RWPE1 (cell line): ENCODE data around the gene VPS45.
A peak's percentile ranks its signal among the peaks of the same experiment; 100 is the strongest.

Experiments
- CTCF ChIA-PET: fragments of 350-600 bp; sonication (Branson Sonifier 250); formaldehyde crosslinking; extraction: SDS; loops from one replicate; lab custom pipeline; 2021; lab: Yijun Ruan, JAX
- POLR2A ChIA-PET: fragments of 400-600 bp; formaldehyde crosslinking; extraction: SDS; loops from one replicate; lab custom pipeline; 2020; ENCODE audit warnings: antibody characterized with exemption; ENCODE audit not compliant: low non-redundant PET; lab: Yijun Ruan, JAX
- DNase-seq: peaks from one replicate; pipeline ENCODE4 v3.0.0; 2012; ENCODE audit warnings: low spot score
- H3K27ac ChIP-seq: fragments of 450-650 bp; 2 replicates; pipeline ENCODE4 v1.5.1; 2017
- TF ChIP-seq, protein P1 (sequence below): fragments of 450-650 bp; conservative IDR thresholded peaks from 2 replicates; pipeline ENCODE4 v1.5.1; 2017; ENCODE audit warnings: low read depth, mild to moderate bottlenecking

Gene VPS45

DNA sequence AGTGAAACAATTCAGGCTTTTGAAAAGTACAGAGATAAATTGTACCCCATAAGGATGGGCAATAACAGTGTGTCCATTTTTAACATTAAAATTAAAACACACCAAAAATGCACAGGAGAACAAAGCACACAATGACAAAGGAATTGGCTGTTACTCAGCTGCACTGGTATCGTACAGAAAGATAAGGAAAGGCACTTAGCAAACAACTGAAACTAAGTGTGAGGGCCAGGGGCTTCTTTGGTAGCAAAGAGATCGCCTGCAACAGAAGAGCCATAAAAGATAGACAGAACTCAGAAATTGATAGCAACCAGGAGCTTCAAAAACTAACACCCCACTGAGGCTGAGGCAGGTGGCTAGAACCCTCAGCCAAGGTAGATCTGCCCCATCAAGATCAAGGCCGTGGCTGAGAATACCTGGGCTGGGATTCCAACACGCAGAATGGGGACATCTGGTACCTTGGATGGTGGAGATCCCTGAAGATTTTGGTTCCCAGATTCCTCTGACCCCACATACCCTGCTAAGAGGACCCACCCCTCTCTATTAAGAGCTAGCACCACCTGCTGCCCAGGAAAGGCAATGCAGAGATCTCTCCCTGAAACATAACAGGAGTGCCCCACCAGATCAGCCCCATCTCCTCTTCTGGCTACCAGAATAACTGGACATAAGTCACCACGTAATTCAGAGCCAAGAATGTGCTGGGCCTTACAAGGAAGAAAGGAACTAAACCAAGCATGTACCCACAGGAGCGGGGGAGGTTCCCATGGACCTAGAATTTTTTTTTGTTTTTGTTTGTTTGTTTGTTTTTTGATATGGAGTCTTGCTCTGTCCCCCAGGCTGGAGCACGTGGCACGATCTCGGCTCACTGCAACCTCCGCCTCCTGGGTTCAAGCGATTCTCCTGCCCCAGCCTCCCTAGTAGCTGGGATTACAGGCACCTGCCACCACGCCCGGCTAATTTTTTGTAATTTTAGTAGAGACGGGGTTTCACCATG is 98.3 kb downstream of the VPS45 start:
- ChIA-PET POLR2A (no interaction called here), CTCF (interaction anchor here (0.5 to 1.1 kb wide), 5 partner anchors 21 to 434 kb away, joined by 3 to 4 read pairs (median 3); no protein-coding TSS in a partner anchor)
- TF ChIP-seq, protein P1, sequence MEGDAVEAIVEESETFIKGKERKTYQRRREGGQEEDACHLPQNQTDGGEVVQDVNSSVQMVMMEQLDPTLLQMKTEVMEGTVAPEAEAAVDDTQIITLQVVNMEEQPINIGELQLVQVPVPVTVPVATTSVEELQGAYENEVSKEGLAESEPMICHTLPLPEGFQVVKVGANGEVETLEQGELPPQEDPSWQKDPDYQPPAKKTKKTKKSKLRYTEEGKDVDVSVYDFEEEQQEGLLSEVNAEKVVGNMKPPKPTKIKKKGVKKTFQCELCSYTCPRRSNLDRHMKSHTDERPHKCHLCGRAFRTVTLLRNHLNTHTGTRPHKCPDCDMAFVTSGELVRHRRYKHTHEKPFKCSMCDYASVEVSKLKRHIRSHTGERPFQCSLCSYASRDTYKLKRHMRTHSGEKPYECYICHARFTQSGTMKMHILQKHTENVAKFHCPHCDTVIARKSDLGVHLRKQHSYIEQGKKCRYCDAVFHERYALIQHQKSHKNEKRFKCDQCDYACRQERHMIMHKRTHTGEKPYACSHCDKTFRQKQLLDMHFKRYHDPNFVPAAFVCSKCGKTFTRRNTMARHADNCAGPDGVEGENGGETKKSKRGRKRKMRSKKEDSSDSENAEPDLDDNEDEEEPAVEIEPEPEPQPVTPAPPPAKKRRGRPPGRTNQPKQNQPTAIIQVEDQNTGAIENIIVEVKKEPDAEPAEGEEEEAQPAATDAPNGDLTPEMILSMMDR: peak; percentile 45
- peak; percentile 24 for DNase-seq
- no peak overlapping the region for H3K27ac ChIP-seq

DNA sequence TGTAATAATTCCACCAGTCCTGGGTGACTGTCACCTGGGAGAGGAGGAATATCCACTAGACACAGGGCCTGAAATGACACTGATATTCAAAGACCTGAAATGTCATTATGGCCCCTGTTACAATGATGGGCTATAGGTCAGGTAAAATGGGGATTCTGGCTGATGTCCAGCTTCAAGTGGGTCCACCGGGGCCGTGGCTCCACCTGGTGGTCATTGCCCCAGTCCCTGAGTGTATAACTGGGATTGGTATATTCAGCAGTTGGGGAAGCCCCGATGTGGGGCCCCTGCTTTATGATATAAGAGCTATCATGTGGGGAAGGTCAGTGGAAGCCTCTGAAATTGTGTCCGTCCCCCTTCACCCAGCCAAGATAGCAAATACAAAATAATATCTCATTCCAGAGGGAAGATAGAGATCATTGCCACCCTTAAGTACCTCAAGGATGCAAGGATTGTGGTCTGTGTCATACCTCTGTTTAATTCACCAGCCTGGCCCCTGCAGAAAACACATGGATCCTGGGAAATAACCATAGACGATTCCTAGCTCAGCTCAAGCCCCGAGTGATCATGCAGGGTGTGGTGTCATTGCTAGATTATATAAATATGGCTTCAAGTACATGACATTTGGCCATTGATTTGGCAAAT is 101.5 kb downstream of the VPS45 start:
- CTCF ChIA-PET: interaction anchor here (0.6 to 1.5 kb wide), 11 partner anchors 10 to 278 kb away, joined by 3 to 7 read pairs (median 4); no protein-coding TSS in a partner anchor
- DNase-seq: peak; percentile 80
- H3K27ac ChIP-seq: no peak overlapping the region
- POLR2A ChIA-PET: no interaction called here
- TF ChIP-seq, protein P1: peak; percentile 80

DNA sequence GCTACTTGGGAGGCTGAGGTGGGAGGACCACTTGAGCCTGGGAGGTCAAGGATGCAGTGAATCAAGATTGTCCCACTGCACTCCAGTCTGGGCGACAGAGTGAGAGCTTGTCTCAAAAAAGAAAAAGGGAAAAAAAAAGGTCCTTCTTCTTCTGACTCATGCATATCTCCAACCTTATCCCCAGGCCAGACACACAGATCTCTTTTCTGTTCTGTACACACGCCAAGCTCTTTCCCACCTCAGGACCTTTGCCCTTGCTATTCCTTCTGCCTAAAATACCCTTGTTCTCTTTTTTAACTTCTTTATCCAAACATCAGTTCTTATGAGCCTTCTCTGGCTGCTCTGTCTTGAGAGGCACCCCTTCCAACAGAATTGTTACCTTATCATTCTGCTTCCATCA is 104.2 kb downstream of the VPS45 start:
- TF ChIP-seq, protein P1: no peak
- POLR2A ChIA-PET: no interaction called here
- no peak for DNase-seq
- no peak overlapping the region for H3K27ac ChIP-seq
- CTCF ChIA-PET: interaction anchor here (0.6 kb wide), 1 partner anchor 27 kb away, joined by 4 read pairs; no protein-coding TSS in a partner anchor

DNA sequence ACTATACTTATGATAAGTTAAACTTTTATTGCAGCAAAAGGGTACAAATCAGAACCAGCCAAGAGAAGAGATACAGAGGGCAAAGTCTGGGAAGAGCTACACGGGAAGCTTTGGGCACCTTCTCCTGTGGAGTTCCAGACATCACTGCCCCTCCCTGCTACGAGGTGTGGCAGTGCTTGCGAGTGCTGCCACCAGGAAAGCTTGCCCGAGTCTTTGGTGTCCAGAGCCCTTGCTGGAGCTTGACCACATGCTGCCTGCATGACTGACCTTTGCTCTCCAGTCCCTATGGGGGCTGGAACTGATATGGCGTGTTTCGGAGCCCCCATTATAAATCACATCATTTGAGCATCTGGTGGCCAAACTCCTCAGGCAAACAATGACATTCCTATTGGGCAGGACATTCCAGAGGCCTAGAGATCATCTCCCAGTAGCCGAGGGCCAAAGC is 105.6 kb downstream of the VPS45 start:
- TF ChIP-seq, protein P1: no peak
- DNase-seq: no peak

DNA sequence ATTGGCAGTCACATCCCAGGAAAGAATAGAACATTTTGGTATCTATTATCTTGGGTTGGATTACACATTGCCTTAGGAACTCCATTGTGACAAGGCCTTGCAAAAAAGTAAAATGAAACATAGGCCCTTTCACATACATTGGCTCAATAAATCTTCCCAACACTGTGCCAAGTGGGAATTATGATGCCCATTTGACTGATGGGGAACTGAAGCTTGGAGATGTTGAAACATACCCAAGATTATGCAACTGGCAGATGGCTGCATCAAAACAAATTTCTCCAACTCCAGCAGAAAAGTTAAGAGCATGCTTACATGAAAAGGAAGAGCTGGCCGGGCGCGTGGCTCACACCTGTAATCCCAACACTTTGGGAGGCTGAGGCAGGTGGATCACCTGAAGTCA is 109.0 kb downstream of the VPS45 start:
- ChIA-PET CTCF (interaction anchor here (0.6 to 1.3 kb wide), 2 partner anchors 10 to 14 kb away, joined by 3 to 4 read pairs; no protein-coding TSS in a partner anchor), POLR2A (no interaction called here)
- DNase-seq: no peak

More for the DNA sequence above, 105.6 kb downstream of the VPS45 start:
- ChIA-PET CTCF (no interaction called here), POLR2A (no interaction called here)
- no peak overlapping the region for H3K27ac ChIP-seq

More for the DNA sequence above, 109.0 kb downstream of the VPS45 start:
- TF ChIP-seq, protein P1: no peak
- no peak overlapping the region for H3K27ac ChIP-seq
